ENCODE results near the gene LEFTY2. TPM values are rescaled to one million over a fixed set of nuclear protein-coding genes. Genes with fewer than 3 reads are reported as not detected.
A peak's percentile ranks its signal among the peaks of the same experiment; 100 is the strongest.

LEFTY2 gene
- polyA plus RNA-seq, 3 donors: not detected

DNA sequence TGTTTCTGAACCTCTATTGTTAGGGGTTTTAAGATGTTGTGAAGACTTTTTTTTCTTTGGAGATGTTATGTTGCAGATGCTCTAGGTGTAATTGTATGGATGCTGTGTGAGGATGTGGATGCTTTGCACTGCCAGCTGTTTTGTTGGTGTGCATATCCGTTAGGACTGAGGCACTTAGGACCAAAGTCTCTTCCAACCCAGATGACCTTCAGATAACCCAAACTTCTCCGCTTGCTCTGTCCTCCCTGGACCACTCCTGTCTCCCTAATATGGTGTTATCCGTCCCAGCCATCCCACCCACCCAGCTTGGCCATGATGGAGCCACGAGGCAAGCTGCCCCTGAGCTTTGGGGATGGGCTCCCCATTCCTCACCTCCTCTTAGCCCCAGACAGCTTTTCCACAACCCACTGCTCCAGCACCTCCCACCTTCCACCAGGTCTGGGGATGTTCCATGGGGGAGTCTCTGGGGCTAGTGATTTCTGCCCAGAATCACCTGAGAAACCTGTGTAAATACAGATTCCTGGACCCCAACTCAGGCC lies 5.1 kb upstream of the LEFTY2 start:
- Histone ChIP-seq H4K20me1 (ENCODE audit: insufficient read depth, low read length) (no peaks in the 10 kb centered on the region), H3K4me2 (replicated peaks; ENCODE audit: extremely low read depth, low read length, poor library complexity, severe bottlenecking) (no peak overlapping the region), H3K79me2 (ENCODE audit: insufficient read depth, low read length) (no peaks in the 10 kb centered on the region), H3K27me3 (ENCODE audit: control insufficient read depth in 2 of 2, insufficient read depth in 2 of 2, low read length in 2 of 2) (no peaks in the 10 kb centered on the region), H3K36me3 (replicated peaks in 1 of 2; ENCODE audit: control insufficient read depth in 1 of 2, insufficient read depth in 2 of 2, low read length in 2 of 2) (no peaks in the 10 kb centered on the region), H3K9ac (ENCODE audit: insufficient read depth, low read length, poor library complexity, severe bottlenecking) (no peak overlapping the region), H2AFZ (ENCODE audit: insufficient read depth, low read depth, low read length, poor library complexity, severe bottlenecking) (no peak overlapping the region), H3K9me3 (replicated peaks in 1 of 2; ENCODE audit: control insufficient read depth in 1 of 2, insufficient read depth in 1 of 2, low read length in 2 of 2) (no peaks in the 10 kb centered on the region), H3K4me1 (ENCODE audit: control insufficient read depth in 1 of 2, insufficient read depth in 2 of 2, low read length in 2 of 2) (peaks cover 4% of the 10 kb centered on the region in 2 donors), H3K27ac (ENCODE audit: low read depth in 1 of 2, low read length in 2 of 2) (no peak overlapping the region), H3K4me3 (replicated peaks in 1 of 3; ENCODE audit: low read depth in 2 of 3, low read length in 3 of 3) (no peak overlapping the region)
- no peak for DNase-seq
- intact Hi-C loops (cut with micrococcal nuclease): no loop called here
- H3K4me3 Mint-ChIP-seq: no peak overlapping the region
- peaks cover 14% of the 10 kb centered on the region for H3K4me1 Mint-ChIP-seq
- no peaks in the 10 kb centered on the region for H3K36me3 Mint-ChIP-seq
- H3K27me3 Mint-ChIP-seq (ENCODE audit: low read depth in 3 of 3): peaks cover 2 to 9% (median 8%) of the 10 kb centered on the region in 3 donors
- H3K9me3 Mint-ChIP-seq: no peaks in the 10 kb centered on the region
- WGBS (ENCODE audit: insufficient coverage): 100% methylated on average over 2 of the region's 4 CpGs
- H3K27ac Mint-ChIP-seq: no peak overlapping the region
- TF ChIP-seq, protein P1, sequence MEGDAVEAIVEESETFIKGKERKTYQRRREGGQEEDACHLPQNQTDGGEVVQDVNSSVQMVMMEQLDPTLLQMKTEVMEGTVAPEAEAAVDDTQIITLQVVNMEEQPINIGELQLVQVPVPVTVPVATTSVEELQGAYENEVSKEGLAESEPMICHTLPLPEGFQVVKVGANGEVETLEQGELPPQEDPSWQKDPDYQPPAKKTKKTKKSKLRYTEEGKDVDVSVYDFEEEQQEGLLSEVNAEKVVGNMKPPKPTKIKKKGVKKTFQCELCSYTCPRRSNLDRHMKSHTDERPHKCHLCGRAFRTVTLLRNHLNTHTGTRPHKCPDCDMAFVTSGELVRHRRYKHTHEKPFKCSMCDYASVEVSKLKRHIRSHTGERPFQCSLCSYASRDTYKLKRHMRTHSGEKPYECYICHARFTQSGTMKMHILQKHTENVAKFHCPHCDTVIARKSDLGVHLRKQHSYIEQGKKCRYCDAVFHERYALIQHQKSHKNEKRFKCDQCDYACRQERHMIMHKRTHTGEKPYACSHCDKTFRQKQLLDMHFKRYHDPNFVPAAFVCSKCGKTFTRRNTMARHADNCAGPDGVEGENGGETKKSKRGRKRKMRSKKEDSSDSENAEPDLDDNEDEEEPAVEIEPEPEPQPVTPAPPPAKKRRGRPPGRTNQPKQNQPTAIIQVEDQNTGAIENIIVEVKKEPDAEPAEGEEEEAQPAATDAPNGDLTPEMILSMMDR (IDR thresholded peaks at IDR 0.05): no peak

DNA sequence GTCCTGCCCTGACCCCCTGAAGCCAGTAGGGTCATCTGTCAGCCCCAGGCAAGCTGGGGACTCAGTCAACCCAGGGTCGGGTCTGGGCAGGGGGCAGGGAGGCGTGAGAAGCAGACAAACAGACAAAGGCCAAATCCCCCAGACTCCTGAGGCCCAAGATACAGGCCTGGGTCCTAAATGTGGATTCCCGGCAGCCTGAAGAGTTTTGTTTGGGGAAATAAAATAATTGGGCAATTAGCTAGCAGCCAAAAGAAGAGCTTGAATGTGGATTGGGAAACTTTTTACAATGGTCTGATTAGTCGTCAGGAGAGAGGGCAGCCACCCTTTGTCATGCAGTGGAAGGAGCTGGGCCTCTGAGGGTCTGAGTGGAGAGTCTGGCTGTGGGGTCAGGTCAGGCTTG lies 4.5 kb upstream of the LEFTY2 start:
- H3K27ac ChIP-seq (ENCODE audit: low read depth in 1 of 2, low read length in 2 of 2): no peak overlapping the region
- no peak overlapping the region for H2AFZ ChIP-seq (ENCODE audit: insufficient read depth, low read depth, low read length, poor library complexity, severe bottlenecking)
- H3K4me1 Mint-ChIP-seq: peaks cover 8% of the 10 kb centered on the region
- 57% methylated on average over 4 of the region's 4 CpGs for WGBS (ENCODE audit: insufficient coverage)
- no peak overlapping the region for H3K4me3 ChIP-seq (replicated peaks in 1 of 3; ENCODE audit: low read depth in 2 of 3, low read length in 3 of 3)
- H3K4me1 ChIP-seq (ENCODE audit: control insufficient read depth in 1 of 2, insufficient read depth in 2 of 2, low read length in 2 of 2): no peaks in the 10 kb centered on the region
- no peaks in the 10 kb centered on the region for H3K27me3 ChIP-seq (ENCODE audit: control insufficient read depth in 2 of 2, insufficient read depth in 2 of 2, low read length in 2 of 2)
- H4K20me1 ChIP-seq (ENCODE audit: insufficient read depth, low read length): no peaks in the 10 kb centered on the region
- no peaks in the 10 kb centered on the region for H3K36me3 Mint-ChIP-seq
- H3K9me3 Mint-ChIP-seq: no peaks in the 10 kb centered on the region
- H3K9ac ChIP-seq (ENCODE audit: insufficient read depth, low read length, poor library complexity, severe bottlenecking): no peak overlapping the region
- no peak for DNase-seq
- TF ChIP-seq, protein P1 (IDR thresholded peaks at IDR 0.05): no peak
- H3K27me3 Mint-ChIP-seq (ENCODE audit: low read depth in 3 of 3): peaks cover 2 to 10% (median 7%) of the 10 kb centered on the region in 3 donors
- no peak overlapping the region for H3K4me3 Mint-ChIP-seq
- H3K4me2 ChIP-seq (replicated peaks; ENCODE audit: extremely low read depth, low read length, poor library complexity, severe bottlenecking): no peak overlapping the region
- intact Hi-C loops (cut with micrococcal nuclease): no loop called here
- H3K79me2 ChIP-seq (ENCODE audit: insufficient read depth, low read length): no peaks in the 10 kb centered on the region
- H3K36me3 ChIP-seq (replicated peaks in 1 of 2; ENCODE audit: control insufficient read depth in 1 of 2, insufficient read depth in 2 of 2, low read length in 2 of 2): no peaks in the 10 kb centered on the region
- peak overlapping the region in 1 of 7 donors; percentile 51 for H3K27ac Mint-ChIP-seq
- no peaks in the 10 kb centered on the region for H3K9me3 ChIP-seq (replicated peaks in 1 of 2; ENCODE audit: control insufficient read depth in 1 of 2, insufficient read depth in 1 of 2, low read length in 2 of 2)

All from CD14-positive monocyte (primary cell).